ENCODE results near the gene ACP1.

The ACP1 gene

DNA sequence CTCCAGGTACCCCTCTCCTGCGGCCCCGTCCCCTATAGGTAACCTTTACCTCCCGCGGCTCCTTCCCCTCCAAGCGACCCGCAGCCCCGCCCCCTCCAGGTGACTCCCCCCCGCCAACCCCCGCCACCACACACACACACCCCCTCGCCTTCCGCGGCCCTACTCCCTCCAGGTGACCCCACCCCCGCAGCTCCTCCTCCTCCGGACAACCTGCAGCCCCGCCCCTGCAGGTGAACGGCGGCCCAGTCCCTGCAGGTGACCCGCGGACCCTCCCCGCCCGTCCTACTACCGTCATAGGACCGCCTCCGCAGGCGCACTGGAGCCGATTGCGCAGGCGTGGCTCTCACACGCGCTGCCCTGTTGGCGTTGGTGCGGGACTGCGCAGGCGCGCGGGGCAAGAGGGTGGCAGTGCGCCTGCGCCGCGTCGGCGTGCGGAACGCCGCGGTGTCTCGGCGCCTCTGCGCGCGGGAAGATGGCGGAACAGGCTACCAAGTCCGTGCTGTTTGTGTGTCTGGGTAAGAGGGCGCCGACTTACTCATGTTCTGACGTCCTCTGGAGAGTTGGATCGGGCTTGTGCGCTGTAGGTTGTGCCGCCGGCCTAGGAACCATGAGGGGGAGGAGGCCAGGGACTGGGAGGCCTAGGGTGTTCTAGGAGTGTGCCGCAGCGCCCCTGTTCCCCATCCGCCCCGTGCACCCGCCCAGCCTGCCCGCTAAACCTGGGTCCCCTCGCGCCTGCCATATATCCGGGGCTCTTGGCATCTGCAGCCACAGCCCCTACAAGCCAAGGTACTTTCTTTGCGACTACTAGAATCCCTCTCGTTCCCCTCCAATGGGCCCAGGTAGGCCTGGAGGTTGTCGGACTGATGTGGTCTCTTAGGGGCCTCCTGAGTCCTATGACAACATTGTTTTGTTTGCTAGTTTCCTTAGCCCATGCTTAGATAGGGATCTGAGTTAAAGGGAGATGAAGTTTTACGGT is at the start of gene ACP1:
ACP1 (plus strand) TSS at position 455 of the 976 bp plus-strand sequence; CDS start at position 473, 18 bp downstream.
- DNase-seq: peak; percentile 59

DNA sequence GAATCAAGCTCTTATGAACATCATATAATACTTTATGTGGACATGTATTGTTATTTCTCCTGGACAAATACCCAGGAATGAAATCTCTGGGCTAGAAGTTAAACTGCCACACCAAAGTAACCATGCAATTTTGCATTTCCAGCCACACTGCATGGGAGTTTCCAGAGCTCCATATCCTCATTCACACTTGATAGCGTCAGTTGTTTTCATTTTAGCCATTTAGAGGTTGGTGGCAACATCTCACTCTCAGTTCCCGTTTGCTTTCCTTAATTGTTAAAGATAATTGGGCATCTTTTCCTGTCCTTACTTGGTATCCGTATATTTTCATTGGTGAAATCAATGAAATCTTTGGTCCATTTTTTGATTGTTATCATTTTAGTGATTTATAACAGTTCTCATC is 48.7 kb upstream of the ACP1 start:
- DNase-seq: no peak

- DNase-seq: no peak
These were observed 41.3 kb upstream of the ACP1 start for GRCh38 chr2:223451-223850.

DNA sequence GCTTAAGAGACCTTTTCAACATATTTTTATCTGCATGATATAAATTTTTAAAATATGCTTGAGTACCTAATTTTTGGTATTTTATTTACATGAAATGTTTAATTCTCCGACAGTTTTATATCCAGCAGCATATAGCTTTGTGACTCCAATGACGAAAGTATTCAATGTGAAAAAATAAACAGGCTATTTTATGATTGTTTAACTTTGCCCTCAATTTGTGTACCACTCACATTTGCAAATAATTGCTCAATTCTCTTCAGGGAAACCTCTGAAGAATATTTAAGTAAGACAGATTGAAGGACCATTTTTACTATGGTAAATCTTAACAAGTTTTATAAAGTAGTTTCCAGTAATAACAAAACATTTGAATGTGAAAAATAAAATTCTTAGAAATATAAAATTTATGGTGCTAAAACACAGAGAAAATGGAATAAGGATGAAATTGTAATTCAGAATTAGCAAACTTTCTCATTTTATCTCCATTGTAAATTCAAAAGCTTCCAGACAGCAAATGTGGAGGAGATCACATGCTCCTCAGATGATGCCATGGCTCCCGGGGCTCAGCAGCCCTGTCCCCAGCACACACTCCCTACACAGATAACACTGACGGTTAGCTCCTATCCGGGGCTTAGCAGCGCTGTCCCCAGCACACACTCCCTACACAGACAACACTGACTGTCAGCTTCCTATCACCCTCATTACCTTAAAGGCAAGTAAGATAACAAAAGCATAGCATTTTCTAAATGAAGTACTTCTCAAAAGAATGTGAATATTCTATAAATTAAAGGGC is 40.6 kb upstream of the ACP1 start:
- no peak for DNase-seq

DNA sequence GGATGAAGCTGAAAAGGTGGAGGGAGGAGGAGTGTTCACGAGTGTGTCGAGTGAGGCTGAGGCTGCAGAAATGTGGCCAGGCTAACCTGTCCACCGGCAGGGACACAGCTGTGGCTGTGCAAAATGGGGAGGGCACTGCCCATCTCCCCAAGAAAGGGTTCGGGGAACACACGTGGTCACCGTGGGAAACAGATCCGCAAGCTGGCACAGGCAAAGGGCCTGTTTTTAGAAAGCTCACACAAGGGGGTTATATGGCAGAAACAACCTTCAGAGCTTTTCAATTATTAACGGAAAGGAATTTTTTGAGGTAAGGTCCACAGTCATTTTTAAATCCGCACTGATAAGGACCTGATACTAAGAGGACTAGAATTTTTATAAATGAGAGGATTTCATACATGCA is 36.6 kb upstream of the ACP1 start:
- no peak for DNase-seq

GRCh38 chr2:228518-229278 is 36.0 kb upstream of the ACP1 start:
- DNase-seq: no peak

GRCh38 chr2:231521-232185 is 33.1 kb upstream of the ACP1 start:
- no peak for DNase-seq

GRCh38 chr2:233030-233429 is 31.7 kb upstream of the ACP1 start:
- no peak for DNase-seq

- DNase-seq: no peak
These were observed 30.3 kb upstream of the ACP1 start for GRCh38 chr2:234421-234820.

DNA sequence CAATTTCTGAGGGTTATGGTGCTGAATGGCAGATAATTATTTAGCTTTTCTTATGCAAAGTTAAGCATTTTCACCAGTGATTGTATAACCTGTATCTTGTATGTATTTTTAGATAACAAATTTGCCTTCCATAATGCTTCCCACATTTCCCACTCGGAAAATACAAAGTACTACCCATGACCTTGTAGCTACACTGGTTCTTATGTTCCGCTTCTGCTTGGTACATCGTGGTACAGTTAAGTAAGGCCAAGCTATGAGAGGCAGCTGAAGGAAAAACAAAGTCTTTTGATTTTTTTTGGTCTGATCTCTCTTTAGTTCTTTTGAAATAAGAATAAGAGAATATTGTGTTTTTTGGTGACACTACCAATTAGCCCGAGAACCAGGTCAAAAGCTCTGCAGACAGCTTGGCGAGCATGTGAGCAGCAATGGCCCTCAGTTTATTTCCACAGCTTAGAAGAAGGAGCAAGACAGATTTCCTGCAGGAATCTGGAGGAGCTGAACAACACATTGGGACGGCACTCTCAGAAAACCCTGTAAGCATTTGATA is 27.7 kb upstream of the ACP1 start:
- no peak for DNase-seq

DNA sequence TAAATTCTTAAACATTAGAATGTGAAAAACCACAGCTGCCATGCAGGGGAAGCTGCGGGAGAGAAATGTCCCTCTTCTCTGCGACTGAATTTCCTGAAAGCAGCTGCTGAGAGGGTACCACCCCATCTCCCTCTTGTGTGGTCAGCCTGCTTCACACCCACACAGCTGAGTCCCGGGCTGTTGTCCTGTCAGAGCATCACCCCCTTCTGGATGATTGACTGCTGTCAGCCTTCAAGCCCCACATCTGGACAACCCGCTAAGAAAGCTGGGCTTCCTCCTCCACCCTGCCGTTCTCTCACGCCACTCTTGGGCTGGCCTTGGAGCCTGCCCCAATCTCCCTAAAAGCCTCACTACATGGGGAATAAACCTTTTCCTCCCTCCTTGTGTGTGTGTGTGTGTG is 26.9 kb upstream of the ACP1 start:
- DNase-seq: no peak

DNA sequence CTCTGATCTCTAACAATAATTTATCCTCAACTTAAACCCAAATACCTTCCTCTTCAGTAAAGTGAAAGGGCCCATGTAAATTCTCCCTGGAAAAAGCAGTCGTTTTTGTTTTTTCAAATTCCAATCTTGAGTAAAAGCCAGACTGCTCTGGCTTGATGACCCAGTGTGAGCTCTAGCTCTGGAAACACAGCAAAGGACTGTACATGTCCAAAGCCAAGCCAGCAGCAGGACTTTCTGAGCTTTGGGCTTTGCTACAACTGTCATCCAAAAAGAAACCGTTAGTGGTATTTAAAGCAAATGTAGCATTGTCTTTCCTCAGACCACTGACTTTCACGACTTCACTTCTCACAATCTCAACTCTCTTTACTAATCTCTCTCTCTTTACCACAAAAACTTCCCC is 26.3 kb upstream of the ACP1 start:
- DNase-seq: no peak

DNA sequence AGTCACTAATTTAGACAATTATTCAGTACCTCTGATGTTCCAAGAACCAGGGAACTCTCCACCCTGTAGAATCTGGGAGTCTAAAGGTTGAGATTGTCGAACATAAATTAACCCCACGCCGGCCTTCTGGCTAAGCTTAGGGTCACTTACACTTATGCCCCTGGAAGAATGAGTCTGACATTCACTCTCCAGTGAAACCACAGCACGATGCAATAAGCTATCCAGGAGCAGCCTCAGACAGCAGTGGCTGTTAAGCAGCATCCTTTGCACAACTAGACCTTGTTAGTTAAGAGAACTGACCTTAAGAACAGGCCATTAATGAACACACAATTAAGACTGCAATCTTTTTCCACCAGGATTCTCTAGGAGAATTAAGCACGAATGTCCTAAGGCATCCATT is 25.9 kb upstream of the ACP1 start:
- no peak for DNase-seq

DNA sequence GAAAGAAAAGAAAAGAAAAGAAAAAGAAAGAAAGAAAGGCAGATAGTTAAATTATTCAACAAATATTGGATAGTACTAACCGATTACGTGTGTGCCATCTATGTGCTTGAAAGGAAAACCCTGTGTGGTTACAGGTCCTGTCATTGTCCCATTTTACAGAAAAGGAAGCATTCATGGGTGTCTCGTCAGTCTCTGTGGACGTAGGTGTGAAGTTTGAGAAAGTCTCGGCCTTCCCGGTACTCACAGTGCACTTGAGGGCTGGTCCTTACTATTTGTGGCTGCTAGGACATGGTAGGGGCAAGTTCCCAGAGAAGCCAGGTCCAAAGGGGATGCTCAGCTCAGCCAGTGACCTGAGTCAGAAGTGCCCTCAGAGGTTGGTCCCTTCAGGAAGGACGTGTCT is 20.2 kb upstream of the ACP1 start:
- no peak for DNase-seq

DNA sequence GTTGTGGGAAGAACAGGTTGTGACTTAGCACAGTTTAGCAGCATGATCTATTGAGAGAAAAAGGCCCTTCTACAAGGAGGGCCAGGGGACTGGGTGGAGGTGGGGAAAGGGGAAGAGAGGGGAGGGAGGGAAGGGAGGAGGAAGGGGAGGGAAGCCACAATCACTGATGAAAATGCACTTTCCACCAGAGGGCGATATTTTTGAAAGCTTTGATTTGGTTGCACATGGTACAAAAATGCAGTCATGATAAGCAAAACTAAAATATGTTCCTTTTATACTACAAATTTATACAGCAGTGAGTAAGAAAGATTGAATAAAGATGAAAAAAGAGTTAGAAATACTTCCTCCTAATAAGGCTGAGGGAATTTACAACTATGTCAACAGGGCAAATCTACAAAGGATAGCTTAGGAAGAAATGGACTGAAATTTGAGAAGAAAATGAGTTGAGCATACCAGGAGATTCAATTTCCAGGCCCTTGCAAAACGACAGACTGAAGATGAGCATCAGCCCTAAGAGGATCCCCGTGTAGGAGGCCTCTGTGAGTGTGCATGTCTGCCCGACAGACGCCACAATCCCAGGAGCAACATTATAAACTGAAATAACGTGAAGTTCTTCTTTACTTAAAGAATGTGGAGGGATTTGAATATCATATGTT is 18.1 kb upstream of the ACP1 start:
- no peak for DNase-seq

DNA sequence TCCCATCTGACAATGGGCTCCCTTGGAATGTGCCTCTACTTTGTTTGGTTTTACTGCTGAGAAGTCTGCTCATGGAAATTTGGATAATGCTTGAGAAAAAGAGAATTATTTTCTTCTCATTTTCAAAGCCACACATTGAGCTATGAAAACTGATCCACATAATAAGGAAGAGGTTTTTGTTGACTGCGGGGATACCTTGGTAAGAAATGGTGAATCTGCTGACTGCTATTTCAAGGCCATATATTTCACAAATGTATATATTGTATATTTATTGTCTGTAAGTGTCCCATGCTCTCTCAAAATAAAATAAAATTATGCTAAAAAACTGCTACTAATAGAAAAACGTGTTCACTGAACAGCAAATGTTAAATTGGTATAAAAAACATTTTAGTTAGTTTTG is 16.0 kb upstream of the ACP1 start:
- no peak for DNase-seq

- DNase-seq: no peak
These were observed 15.2 kb upstream of the ACP1 start for GRCh38 chr2:249538-250042.

DNA sequence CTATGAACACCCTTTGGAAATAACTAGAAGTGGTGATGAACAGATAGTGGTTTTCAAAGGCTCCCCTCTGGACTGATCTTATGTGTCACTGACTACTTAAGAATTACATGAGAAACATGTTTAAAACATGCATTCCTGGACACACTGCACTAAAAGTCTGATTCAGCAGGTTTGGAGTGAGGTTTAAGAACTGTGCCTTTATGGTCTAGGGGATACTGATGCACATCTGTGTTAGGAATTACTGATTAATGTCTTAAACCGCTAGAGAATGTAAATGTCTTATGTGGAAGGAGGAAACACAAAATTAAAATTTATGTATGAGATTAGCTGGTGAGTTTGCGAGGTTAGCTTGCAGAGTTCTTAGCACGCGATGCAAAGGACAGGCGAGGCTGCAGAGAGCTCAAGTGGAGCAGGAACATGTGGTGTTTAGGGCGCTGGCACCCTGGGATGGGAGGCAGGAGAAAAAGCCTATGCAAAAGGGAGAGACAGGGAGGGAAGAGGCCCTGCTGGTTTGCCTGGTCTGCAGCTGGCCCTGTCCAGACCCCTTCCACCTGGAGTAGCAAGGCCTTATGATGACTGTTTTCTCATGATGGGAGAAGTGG is 12.6 kb upstream of the ACP1 start:
- DNase-seq: no peak

DNA sequence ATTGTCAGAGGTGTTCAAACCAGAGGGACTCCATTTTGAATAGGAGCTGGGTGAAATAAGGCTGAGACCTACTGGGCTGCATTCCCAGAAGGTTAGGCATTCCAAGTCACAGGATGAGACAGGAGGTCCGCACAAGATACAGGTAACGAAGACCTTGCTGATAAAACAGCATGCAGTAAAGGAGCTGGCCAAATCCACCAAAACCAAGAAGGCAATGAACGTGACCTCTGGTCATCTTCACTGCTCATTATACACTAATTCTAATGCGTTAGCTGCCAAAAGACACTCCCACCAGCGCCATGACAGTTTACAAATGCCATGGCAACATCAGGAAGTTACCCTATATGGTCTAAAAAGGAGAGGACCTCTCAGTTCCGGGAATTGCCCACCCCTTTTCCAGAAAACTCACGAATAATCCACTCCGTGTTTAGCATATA is 11.5 kb upstream of the ACP1 start:
- no peak for DNase-seq

DNA sequence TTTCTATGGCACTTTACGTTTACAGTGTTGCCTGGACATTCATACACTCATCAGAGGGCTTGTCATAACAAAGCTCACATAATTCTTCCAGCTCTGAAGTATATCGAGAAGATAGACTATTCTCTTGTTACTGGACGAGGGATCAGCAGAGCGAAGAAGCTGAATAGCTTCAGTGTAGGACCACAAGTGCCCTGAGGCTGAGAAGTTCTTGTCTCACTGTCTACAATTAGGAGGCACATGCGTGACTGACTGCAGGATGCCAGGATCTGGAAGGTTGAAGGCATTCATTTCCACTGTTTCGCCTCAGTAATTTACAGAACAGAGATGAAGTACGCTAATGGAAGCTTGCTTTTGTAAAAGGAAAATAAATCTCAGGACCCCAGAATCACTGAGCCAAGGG is 10.5 kb upstream of the ACP1 start:
- DNase-seq: no peak

DNA sequence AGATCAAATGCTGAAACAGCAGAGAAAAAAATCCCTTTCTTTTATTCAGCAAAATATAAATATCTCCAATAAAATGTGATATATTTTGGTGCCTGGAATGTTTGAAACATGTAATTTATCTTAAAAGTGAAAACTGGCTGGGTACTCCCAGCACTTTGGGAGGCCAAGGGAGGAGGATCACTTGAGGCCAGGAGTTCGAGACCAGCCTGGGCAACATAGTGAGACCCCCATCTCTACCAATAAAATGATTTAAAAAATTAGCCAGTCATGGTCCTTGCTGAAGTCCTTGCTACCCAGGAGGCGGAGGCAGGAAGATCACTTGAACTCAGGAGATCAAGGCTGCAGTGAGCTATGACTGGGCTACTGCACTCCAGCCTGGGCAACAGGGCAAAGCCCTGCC is 9.6 kb upstream of the ACP1 start:
- DNase-seq: no peak
